Dermis microvascular lymphatic vessel endothelial cell (primary cell): ENCODE data around the gene BDNF. TPM values are rescaled to one million over a fixed set of nuclear protein-coding genes. Genes with fewer than 3 reads are reported as not detected.
"Not testable (repeated sequence)": the region's sequence is repeated elsewhere in the genome, so short reads cannot be mapped to it uniquely, and the experiment has no call there.

Source experiments
- DNase-seq, 2 donors: peaks; one replicate each; pipeline versions ENCODE4 v3.0.0 to v3.0.0-alpha.2; 2010; ENCODE audit warnings: low read depth in 2 of 2
- total RNA-seq: library from RNA; depleted of rRNA; stranded (reverse); fragments of >200 nt; gene quantifications from 2 replicates; pipeline ENCODE4 v1.2.1, GENCODE V29; 2014

BDNF gene
- under 0.01 and 0.13 TPM in 2 replicates for total RNA-seq

- peak in 1 of 2 donors; percentile 25 for DNase-seq
Measured at GRCh38 chr11:27700351-27701301, at the start of gene BDNF. Gene BDNF (minus strand): TSS chr11:27700455. CDS start chr11:27658564, 41,891 bp downstream.

- no peak for DNase-seq
Measured at GRCh38 chr11:27740362-27741013, 40.2 kb upstream of the BDNF start.

GRCh38 chr11:27735281-27735680 is 35.0 kb upstream of the BDNF start:
- DNase-seq = peak in 1 of 2 donors; percentile 80

- DNase-seq = not testable (repeated sequence)
Measured at GRCh38 chr11:27731803-27732202, 31.5 kb upstream of the BDNF start.

- DNase-seq = no peak
Measured at GRCh38 chr11:27726981-27727380, 26.7 kb upstream of the BDNF start.

- no peak for DNase-seq
Measured at GRCh38 chr11:27723687-27724086, 23.4 kb upstream of the BDNF start.

GRCh38 chr11:27722953-27723344 is 22.7 kb upstream of the BDNF start:
- DNase-seq = no peak

GRCh38 chr11:27722117-27722952 is 22.1 kb upstream of the BDNF start:
- peak in 1 of 2 donors; percentile 12 for DNase-seq

- DNase-seq = no peak
Measured at GRCh38 chr11:27721264-27722116, 21.2 kb upstream of the BDNF start.

GRCh38 chr11:27720277-27720830 is 20.1 kb upstream of the BDNF start:
- peak; percentile 16 to 53 for DNase-seq

- no peak for DNase-seq
Measured at GRCh38 chr11:27719546-27719925, 19.3 kb upstream of the BDNF start.

- peak in 1 of 2 donors; percentile 41 for DNase-seq
Measured at GRCh38 chr11:27718863-27719545, 18.7 kb upstream of the BDNF start.

- DNase-seq = peak in 1 of 2 donors; percentile 59
Measured at GRCh38 chr11:27718346-27718862, 18.1 kb upstream of the BDNF start.

- no peak for DNase-seq
Measured at GRCh38 chr11:27717801-27718229, 17.6 kb upstream of the BDNF start.

- DNase-seq = no peak
Measured at GRCh38 chr11:27717377-27717776, 17.1 kb upstream of the BDNF start.

- DNase-seq = no peak
Measured at GRCh38 chr11:27716835-27717234, 16.6 kb upstream of the BDNF start.

- no peak for DNase-seq
Measured at GRCh38 chr11:27716216-27716615, 16.0 kb upstream of the BDNF start.

- no peak for DNase-seq
Measured at GRCh38 chr11:27711725-27712124, 11.5 kb upstream of the BDNF start.

GRCh38 chr11:27710536-27710935 is 10.3 kb upstream of the BDNF start:
- no peak for DNase-seq

GRCh38 chr11:27707676-27708075 is 7.4 kb upstream of the BDNF start:
- DNase-seq = no peak
